Loucy (cell line): Measurements from ENCODE around the gene HOXA7.

ENCODE experiments used
- H2AFZ ChIP-seq: fragments of 200-600 bp; sonication (generic); 2 replicates; pipeline ENCODE4 v1.6.0; 2016; ENCODE audit warnings: antibody characterized with exemption, mild to moderate bottlenecking, low read length, moderate library complexity
- H3F3A ChIP-seq: fragments of 200-600 bp; 2 replicates; pipeline ENCODE4 v1.6.0; 2016; ENCODE audit warnings: antibody characterized with exemption, low read depth, mild to moderate bottlenecking
- H3K27me3 ChIP-seq: fragments of 200-600 bp; sonication (generic); 2 replicates; pipeline ENCODE4 v1.6.1; 2014; ENCODE audit warnings: low read length, mild to moderate bottlenecking; ENCODE audit not compliant: insufficient read depth, poor library complexity, severe bottlenecking
- H3K36me3 ChIP-seq: fragments of 200-600 bp; sonication (generic); 2 replicates; pipeline ENCODE4 v1.6.1; 2016; ENCODE audit warnings: low read length; ENCODE audit not compliant: insufficient read depth
- H3K4me1 ChIP-seq: fragments of 200-600 bp; sonication (generic); 2 replicates; pipeline ENCODE4 v1.5.1; 2014; ENCODE audit warnings: low read length, mild to moderate bottlenecking; ENCODE audit not compliant: insufficient read depth, poor library complexity, severe bottlenecking
- H3K4me2 ChIP-seq: fragments of 200-600 bp; sonication (generic); 2 replicates; pipeline ENCODE4 v1.6.0; 2014; ENCODE audit warnings: antibody characterized with exemption, low read length, low read depth, mild to moderate bottlenecking; ENCODE audit not compliant: poor library complexity, severe bottlenecking
- H3K4me3 ChIP-seq: fragments of 200-600 bp; sonication (generic); 2 replicates; pipeline ENCODE4 v1.5.1; 2014; ENCODE audit warnings: low read length, mild to moderate bottlenecking, mixed read lengths; ENCODE audit not compliant: poor library complexity, severe bottlenecking
- H3K79me2 ChIP-seq: fragments of 200-600 bp; sonication (generic); 2 replicates; pipeline ENCODE4 v1.6.1; 2014; ENCODE audit warnings: low read length; ENCODE audit not compliant: insufficient read depth
- H3K9ac ChIP-seq: fragments of 200-600 bp; sonication (generic); 2 replicates; pipeline ENCODE4 v1.6.0; 2014; ENCODE audit warnings: mild to moderate bottlenecking, low read depth, low read length, moderate library complexity; ENCODE audit not compliant: poor library complexity, severe bottlenecking
- H3K9me2 ChIP-seq: fragments of 200-600 bp; sonication (generic); replicated peaks from 2 replicates; pipeline ENCODE4 v1.6.1; 2016; ENCODE audit warnings: low read depth, low read length, mixed read lengths
- H3K9me3 ChIP-seq: fragments of 200-600 bp; sonication (generic); 2 replicates; pipeline ENCODE4 v1.6.1; 2014; ENCODE audit warnings: mild to moderate bottlenecking, antibody characterized with exemption, low read length, low read depth; ENCODE audit not compliant: insufficient read depth
- H4K20me1 ChIP-seq: fragments of 200-600 bp; sonication (generic); 2 replicates; pipeline ENCODE4 v1.6.0; 2014; ENCODE audit warnings: antibody characterized with exemption, low read length, mild to moderate bottlenecking; ENCODE audit not compliant: insufficient read depth, poor library complexity, severe bottlenecking
- CTCF ChIP-seq: fragments of 200-600 bp; sonication (generic); conservative IDR thresholded peaks from 2 replicates; pipeline ENCODE4 v1.5.1; 2014; ENCODE audit warnings: mild to moderate bottlenecking, antibody characterized with exemption, low read length
- EZH2phosphoT487 ChIP-seq: fragments of 200-600 bp; IDR thresholded peaks from 2 replicates; pipeline ENCODE4 v1.6.1; 2018; ENCODE audit warnings: antibody characterized with exemption, mild to moderate bottlenecking, moderate library complexity, borderline replicate concordance

The HOXA7 gene

GRCh38 chr7:27173511-27173955, 17.1 kb upstream of the HOXA7 start:
- Histone ChIP-seq H3K9me2 (no peaks in the 10 kb centered on the region), H3K4me3 (peak overlapping the region; percentile 94), H3K4me1 (peaks cover 22% of the 10 kb centered on the region), H3K36me3 (peaks cover 31% of the 10 kb centered on the region), H2AFZ (no peak overlapping the region), H3K27me3 (peaks cover 52% of the 10 kb centered on the region), H3K4me2 (peak overlapping the region; percentile 98), H3K9me3 (no peaks in the 10 kb centered on the region), H3F3A (0 out of 2 replicates have a peak, but pooled peaks cover 5% of the 10 kb centered on the region), H3K9ac (peak overlapping the region; percentile 99), H3K79me2 (peaks cover 100% of the 10 kb centered on the region), H4K20me1 (peaks cover 72% of the 10 kb centered on the region)
- no peak for TF ChIP-seq CTCF
- TF ChIP-seq EZH2phosphoT487: no peak

- Histone ChIP-seq H3K4me3 (peak overlapping the region; percentile 94), H3K9me3 (no peaks in the 10 kb centered on the region), H3K79me2 (peaks cover 100% of the 10 kb centered on the region), H3F3A (0 out of 2 replicates have a peak, but pooled peaks cover 6% of the 10 kb centered on the region), H2AFZ (no peak overlapping the region), H3K27me3 (peaks cover 48% of the 10 kb centered on the region), H3K36me3 (peaks cover 35% of the 10 kb centered on the region), H4K20me1 (peaks cover 67% of the 10 kb centered on the region), H3K4me2 (peak overlapping the region; percentile 98), H3K9me2 (no peaks in the 10 kb centered on the region), H3K4me1 (peaks cover 21% of the 10 kb centered on the region), H3K9ac (peak overlapping the region; percentile 99)
- no peak for TF ChIP-seq CTCF
- TF ChIP-seq EZH2phosphoT487: no peak
Measured at GRCh38 chr7:27172823-27173510, 16.5 kb upstream of the HOXA7 start.

GRCh38 chr7:27172315-27172774, 15.9 kb upstream of the HOXA7 start:
- Histone ChIP-seq H3K27me3 (peaks cover 49% of the 10 kb centered on the region), H3K4me3 (peak overlapping the region; percentile 94), H2AFZ (no peak overlapping the region), H3K9ac (peak overlapping the region; percentile 99), H3K9me3 (no peaks in the 10 kb centered on the region), H4K20me1 (peaks cover 67% of the 10 kb centered on the region), H3K4me2 (peak overlapping the region; percentile 98), H3K79me2 (peaks cover 100% of the 10 kb centered on the region), H3K4me1 (peaks cover 23% of the 10 kb centered on the region), H3F3A (0 out of 2 replicates have a peak, but pooled peaks cover 6% of the 10 kb centered on the region), H3K9me2 (no peaks in the 10 kb centered on the region), H3K36me3 (peaks cover 41% of the 10 kb centered on the region)
- TF ChIP-seq EZH2phosphoT487: no peak
- TF ChIP-seq CTCF: no peak
